Measurements from ENCODE around the gene HHATL.

Gene HHATL

DNA sequence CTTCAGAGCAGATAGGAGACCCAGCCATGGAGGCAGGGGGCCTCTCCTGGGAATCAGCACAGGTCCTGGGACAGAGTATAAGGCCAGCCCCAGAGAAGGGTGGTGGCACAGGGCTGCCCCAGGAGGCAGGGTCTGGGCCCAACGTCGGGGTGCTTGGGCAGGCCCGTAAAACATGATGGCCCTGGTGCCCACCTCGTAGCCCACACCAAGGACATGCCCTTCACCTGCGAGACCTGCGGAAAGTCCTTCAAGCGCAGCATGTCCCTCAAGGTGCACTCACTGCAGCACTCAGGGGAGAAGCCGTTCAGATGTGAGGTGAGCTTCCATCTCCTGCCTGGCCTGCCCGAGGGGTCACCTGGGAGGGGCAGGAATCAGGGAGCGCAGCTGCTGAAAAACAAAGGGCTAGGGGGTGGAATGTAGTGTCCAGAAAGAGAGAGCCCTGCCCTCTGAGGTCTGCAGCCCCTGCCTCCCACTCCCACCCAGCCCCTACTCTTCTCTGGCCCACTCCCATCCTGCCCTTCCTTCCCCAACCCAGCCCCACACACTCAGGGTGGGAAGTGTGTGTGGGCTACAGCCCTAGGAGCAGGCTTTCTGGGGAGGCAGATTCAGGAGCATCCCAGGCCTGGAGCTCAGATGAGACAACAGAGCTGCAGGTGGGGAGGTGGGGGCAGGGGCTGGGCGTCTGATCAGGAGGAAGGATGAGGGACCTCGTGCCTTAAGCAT is 39.6 kb downstream of the HHATL start:
- DNase-seq = no peak

- no peak for DNase-seq
These were observed 40.4 kb downstream of the HHATL start for GRCh38 chr3:42662037-42662812.

DNA sequence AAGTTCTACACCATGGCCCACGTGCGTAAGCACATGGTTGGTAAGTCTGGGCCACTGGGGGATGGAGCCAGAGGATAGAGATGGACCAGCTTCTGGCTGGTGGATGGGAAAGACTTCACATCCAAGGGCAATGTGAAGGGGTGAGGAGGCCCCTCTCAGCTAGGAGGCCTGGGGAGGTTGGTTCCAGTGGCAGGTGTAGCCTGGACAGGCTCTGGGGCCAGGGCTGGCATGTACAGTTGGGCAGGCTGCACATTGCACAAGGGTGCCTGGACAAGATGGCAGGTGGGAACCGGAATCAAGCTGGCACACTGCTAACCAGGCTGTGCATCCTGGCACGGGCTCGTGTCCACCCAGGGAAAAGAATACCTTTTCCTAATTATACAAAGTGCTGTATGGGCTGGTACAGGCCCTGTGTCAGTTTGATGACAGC is 41.0 kb downstream of the HHATL start:
- DNase-seq = no peak

DNA sequence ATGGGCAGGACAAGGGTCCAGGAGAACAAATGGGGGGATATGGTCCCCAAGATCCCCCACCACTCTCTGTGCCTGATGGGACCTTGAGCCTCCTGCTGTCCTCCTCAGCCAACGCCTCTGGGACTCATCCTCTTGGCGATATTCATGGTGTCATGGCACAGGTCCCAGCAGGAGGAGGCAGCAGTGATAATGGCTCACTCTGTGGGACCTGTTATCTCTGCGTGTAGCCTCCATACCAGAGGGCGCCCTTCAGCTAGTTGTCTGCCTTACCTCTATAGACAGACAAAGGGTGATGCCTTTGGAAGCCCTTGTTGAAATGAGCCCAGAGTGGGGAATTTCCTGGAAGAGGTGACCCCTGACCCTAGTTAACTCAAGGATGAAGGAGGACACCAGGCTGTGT is 41.7 kb downstream of the HHATL start:
- DNase-seq = no peak

DNA sequence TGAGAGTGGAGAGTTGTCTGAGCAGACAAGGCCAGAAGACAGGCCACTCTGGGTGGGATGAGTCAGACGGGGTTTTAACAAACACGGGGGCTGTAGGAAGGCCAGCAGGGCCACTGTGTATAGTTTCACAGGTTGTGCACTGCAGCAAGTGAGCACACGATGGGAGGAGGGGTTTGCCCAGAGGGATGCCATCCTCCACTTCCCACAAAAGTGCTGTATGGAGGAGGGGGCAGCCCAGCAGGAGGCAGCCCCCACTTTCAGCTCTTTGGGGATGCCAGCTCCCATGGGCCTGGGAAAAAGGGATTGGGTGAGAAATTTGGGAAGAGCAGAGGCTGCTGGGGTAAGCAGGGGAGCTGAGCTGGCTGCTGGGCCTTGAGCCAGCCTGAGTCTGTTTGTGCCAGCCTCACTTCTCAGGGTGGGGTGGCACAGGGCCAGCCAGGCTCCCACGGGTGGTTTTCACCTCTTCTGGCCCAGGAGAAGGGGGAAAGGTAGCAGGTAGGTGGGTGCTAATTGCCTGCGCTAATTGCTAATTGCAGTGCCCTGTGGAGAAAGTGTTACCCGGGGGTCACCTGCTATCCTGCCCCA is 42.4 kb downstream of the HHATL start:
- DNase-seq = no peak

DNA sequence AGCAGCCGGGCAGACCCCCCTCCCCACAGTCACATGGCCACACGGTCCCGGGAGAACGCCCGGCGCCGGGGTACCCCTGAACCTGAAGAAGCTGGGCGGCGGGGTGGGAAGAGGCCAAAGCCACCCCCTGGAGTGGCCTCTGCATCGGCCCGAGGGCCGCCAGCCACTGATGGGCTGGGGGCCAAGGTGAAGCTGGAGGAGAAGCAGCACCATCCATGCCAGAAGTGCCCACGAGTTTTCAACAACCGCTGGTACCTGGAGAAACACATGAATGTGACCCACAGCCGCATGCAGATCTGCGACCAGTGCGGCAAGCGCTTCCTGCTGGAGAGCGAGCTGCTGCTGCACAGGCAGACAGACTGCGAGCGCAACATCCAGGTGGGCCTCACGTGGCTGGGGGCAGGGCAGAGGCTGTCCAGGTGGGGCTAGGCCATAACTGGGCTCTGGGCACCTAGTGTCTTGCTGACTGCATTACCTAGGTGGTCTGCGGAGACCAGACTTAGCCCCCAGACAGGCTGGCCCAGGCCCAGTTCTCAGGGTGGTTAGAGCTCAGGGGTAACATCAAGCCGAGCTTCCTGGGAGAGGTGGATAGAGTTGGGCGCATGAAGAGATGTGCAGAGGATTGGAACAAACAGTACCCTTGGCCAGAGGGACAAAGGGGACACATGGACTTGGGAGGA is 43.0 kb downstream of the HHATL start:
- DNase-seq = no peak

DNA sequence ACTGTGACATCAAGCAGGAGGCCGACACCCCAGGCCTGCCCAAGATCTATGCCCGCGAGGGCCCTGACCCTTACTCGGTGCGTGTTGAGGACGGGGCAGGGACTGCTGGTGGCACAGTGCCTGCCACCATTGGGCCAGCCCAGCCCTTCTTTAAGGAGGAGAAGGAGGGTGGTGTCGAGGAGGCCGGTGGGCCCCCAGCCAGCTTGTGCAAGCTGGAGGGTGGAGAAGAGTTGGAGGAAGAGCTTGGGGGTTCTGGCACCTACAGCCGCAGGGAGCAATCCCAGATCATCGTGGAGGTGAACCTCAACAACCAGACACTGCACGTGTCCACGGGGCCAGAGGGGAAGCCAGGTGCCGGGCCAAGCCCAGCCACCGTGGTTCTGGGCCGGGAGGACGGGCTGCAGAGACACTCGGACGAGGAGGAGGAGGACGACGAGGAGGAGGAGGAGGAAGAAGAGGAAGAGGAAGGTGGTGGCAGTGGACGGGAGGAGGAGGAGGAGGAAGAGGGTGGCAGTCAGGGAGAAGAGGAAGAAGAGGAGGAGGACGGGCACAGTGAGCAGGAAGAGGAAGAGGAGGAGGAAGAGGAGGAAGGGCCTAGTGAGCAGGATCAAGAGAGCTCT is 43.7 kb downstream of the HHATL start:
- DNase-seq = no peak

DNA sequence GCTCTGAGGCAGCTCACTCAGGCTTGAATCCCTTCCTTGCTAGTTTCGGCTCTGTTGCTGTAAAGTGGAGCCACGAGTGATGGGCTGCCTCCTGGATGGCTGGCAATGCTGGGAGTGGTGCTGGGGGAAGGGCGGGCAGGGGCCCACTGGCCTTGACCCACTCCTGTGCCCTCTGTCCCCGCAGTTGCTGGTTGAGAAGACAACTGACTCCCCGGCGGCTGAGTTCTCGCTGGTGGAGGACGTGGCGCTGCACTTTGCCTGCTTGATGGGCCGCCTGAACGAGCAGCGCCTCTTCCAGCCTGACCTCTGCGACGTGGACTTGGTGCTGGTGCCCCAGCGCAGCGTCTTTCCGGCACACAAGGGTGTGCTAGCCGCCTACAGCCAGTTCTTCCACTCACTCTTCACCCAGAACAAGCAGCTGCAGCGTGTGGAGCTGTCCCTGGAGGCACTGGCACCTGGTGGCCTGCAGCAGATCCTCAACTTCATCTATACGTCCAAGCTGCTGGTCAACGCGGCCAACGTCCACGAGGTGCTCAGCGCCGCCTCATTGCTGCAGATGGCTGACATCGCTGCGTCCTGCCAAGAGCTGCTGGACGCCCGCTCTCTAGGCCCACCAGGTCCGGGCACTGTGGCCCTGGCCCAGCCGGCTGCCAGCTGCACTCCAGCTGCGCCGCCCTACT is 44.4 kb downstream of the HHATL start:
- no peak for DNase-seq

GRCh38 chr3:42657675-42658074 is 44.9 kb downstream of the HHATL start:
- DNase-seq = no peak

GRCh38 chr3:42656680-42657610 is 45.7 kb downstream of the HHATL start:
- DNase-seq = no peak

- no peak for DNase-seq
These were observed 46.5 kb downstream of the HHATL start for GRCh38 chr3:42655980-42656679.

- no peak for DNase-seq
These were observed 47.2 kb downstream of the HHATL start for GRCh38 chr3:42655331-42655888.

GRCh38 chr3:42654331-42655201 is 48.0 kb downstream of the HHATL start:
- DNase-seq = no peak

- DNase-seq = no peak
These were observed 48.9 kb downstream of the HHATL start, which contains the start of gene ZBTB47 for GRCh38 chr3:42653560-42654330. Gene ZBTB47, plus strand, starts transcription at chr3:42653697. Its CDS starts 4,659 bp downstream, at chr3:42658356.

DNA sequence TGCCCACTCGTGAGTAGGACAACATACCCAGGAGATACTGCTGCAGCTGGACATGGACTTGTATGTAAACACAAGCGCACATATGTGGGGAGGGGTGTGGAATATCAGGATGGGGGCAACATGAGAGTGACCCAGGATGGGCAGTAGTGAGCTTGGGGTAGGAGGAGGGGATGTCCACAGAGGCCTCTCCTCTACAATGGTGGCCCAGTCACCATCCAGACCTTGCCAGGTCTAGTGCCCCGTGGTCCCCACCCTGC is 49.4 kb downstream of the HHATL start:
- no peak for DNase-seq

- DNase-seq = no peak
These were observed 49.8 kb downstream of the HHATL start for GRCh38 chr3:42652611-42653302.

DNA sequence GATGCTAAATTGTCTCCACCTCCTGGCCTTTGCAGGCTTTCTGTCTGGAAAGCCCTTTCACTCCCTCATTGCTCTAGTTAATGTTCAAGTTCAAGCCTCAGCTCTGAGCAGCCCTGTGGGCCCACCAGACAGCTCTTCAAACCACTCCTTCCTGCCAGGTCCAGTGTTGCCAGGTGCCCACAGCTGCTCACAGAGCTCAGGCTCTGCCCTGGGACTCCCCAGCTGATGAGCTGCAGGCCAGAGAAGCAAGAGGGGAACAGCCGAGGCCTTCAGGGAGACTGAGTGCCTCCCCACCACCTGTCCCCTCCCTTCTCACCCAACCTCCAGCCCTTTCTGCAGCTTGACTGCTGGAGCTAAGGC is 50.4 kb downstream of the HHATL start:
- no peak for DNase-seq
